Lung (tissue), 12 donors: ENCODE results near the gene MR1. TPM values are rescaled to one million over a fixed set of nuclear protein-coding genes. Genes with fewer than 3 reads are reported as not detected.

Experiments
- ATAC-seq: fragments of 200-7000 bp; cut with Tn5 transposase; one replicate; pipeline ENCODE4 v1.9.1; 2020; ENCODE audit warnings: moderate number of reproducible peaks; ENCODE audit not compliant: insufficient read depth, low FRiP score
- DNase-seq, 3 donors: peaks; one replicate each; pipeline ENCODE4 v3.0.0-alpha.2; 2013 to 2017
- H3K27ac ChIP-seq, 2 donors: one replicate each; pipeline ENCODE4 v1.5.1; 2013; ENCODE audit warnings: mild to moderate bottlenecking in 2 of 2, moderate library complexity in 2 of 2, control low read depth in 1 of 2, inconsistent platforms in 1 of 2, low read depth in 1 of 2, low read length in 1 of 2
- H3K27me3 ChIP-seq, 3 donors: one replicate each; pipeline ENCODE4 v1.5.1; 2013; ENCODE audit warnings: low read length in 2 of 3; ENCODE audit not compliant: control insufficient read depth in 3 of 3, insufficient read depth in 3 of 3
- H3K36me3 ChIP-seq, 4 donors: one replicate each; pipeline ENCODE4 v1.5.1; 2013; ENCODE audit warnings: low read length in 4 of 4, mild to moderate bottlenecking in 1 of 4, moderate library complexity in 1 of 4; ENCODE audit not compliant: control insufficient read depth in 4 of 4, insufficient read depth in 4 of 4
- H3K4me1 ChIP-seq, 5 donors: one replicate each; pipeline ENCODE4 v1.5.1; 2013; ENCODE audit warnings: low read length in 5 of 5, mild to moderate bottlenecking in 2 of 5, moderate library complexity in 1 of 5; ENCODE audit not compliant: control insufficient read depth in 5 of 5, insufficient read depth in 5 of 5
- H3K4me3 ChIP-seq: one replicate; pipeline ENCODE4 v1.5.1; 2013; ENCODE audit warnings: mild to moderate bottlenecking, control low read depth, moderate library complexity
- H3K9ac ChIP-seq, 2 donors: one replicate each; pipeline ENCODE4 v1.5.1; 2013; ENCODE audit warnings: low read length in 2 of 2, control low read depth in 1 of 2; ENCODE audit not compliant: insufficient read depth in 1 of 2
- H3K9me3 ChIP-seq, 4 donors: one replicate each; pipeline ENCODE4 v1.5.1; 2013; ENCODE audit warnings: low read length in 3 of 4, mild to moderate bottlenecking in 1 of 4, moderate library complexity in 1 of 4; ENCODE audit not compliant: control insufficient read depth in 4 of 4, insufficient read depth in 3 of 4
- CTCF ChIP-seq: IDR thresholded peaks from 2 replicates; pipeline ENCODE4 v1.5.1; 2012; ENCODE audit warnings: mild to moderate bottlenecking; ENCODE audit errors: control extremely low read depth, extremely low read depth
- WGBS, 2 donors: extraction: QIAGEN DNeasy Blood & Tissue Kit; methylation state at CpG; one replicate each; pipeline ENCODE4 v1.1.7; 2013; 5-methylcytosine and 5-hydroxymethylcytosine counted together
- polyA plus RNA-seq, 2 donors: library from polyadenylated mRNA; stranded (reverse); fragments of 200-250 nt; gene quantifications; one replicate each; pipeline ENCODE4 v1.2.1, GENCODE V29; 2013
- total RNA-seq, 2 donors: library from RNA; depleted of rRNA in 1 of 2; stranded (reverse); fragments of >200 nt in 1 of 2; gene quantifications; one replicate each; pipeline ENCODE4 v1.2.1, GENCODE V29; 2014 to 2021
- donor health status: control.
- donor health status: control.
- donor health status: Bipolar disorder and iron deficiency.
- donor health status: healthy.
- donor health status: DM: yes; HTN: yes; CAD: no.

The MR1 gene
- total and polyA plus RNA-seq, 4 donors, result 8.1 to 31.0 (median 23.9) TPM

GRCh38 chr1:181079382-181079781 lies 45.6 kb downstream of the MR1 start:
- no peaks in the 10 kb centered on the region for H3K9me3 ChIP-seq
- H3K9ac ChIP-seq, result no peak overlapping the region
- ATAC-seq (no peak), DNase-seq (no peak)
- WGBS, 2 donors, result 51 to 56% methylated on average over 2 of the region's 2 CpGs
- no peaks in the 10 kb centered on the region for H3K27me3 ChIP-seq
- no peak for TF ChIP-seq CTCF
- no peaks in the 10 kb centered on the region for H3K4me1 ChIP-seq
- H3K4me3 ChIP-seq, result no peak overlapping the region
- H3K27ac ChIP-seq, result no peak overlapping the region
- no peaks in the 10 kb centered on the region for H3K36me3 ChIP-seq

- no peak for TF ChIP-seq CTCF
- DNase-seq (no peak), ATAC-seq (no peak)
- no peaks in the 10 kb centered on the region for H3K4me1 ChIP-seq
- H3K36me3 ChIP-seq, result no peaks in the 10 kb centered on the region
- 68 to 78% methylated on average over 4 of the region's 4 CpGs for WGBS, 2 donors
- H3K27ac ChIP-seq, result no peak overlapping the region
- no peak overlapping the region for H3K4me3 ChIP-seq
- H3K27me3 ChIP-seq, result no peaks in the 10 kb centered on the region
- no peaks in the 10 kb centered on the region for H3K9me3 ChIP-seq
- no peak overlapping the region for H3K9ac ChIP-seq
These were observed 46.1 kb downstream of the MR1 start for GRCh38 chr1:181079920-181080319.

GRCh38 chr1:181080556-181080955 lies 46.8 kb downstream of the MR1 start:
- DNase-seq (no peak), ATAC-seq (no peak)
- no peak for TF ChIP-seq CTCF
- H3K27me3 ChIP-seq, result no peaks in the 10 kb centered on the region
- no peaks in the 10 kb centered on the region for H3K36me3 ChIP-seq
- H3K27ac ChIP-seq, result no peak overlapping the region
- H3K4me1 ChIP-seq, result no peaks in the 10 kb centered on the region
- no peaks in the 10 kb centered on the region for H3K9me3 ChIP-seq
- no peak overlapping the region for H3K9ac ChIP-seq
- no peak overlapping the region for H3K4me3 ChIP-seq
- 44 to 69% methylated on average over 4 of the region's 4 CpGs for WGBS, 2 donors

- H3K27me3 ChIP-seq, result no peaks in the 10 kb centered on the region
- H3K9me3 ChIP-seq, result no peaks in the 10 kb centered on the region
- DNase-seq (peak in 1 of 3 donors; percentile 35), ATAC-seq (no peak)
- H3K4me3 ChIP-seq, result no peak overlapping the region
- H3K9ac ChIP-seq, result no peak overlapping the region
- TF ChIP-seq CTCF, result no peak
- H3K27ac ChIP-seq, result no peak overlapping the region
- no peaks in the 10 kb centered on the region for H3K36me3 ChIP-seq
- WGBS, 2 donors, result 56 to 58% methylated on average over 3 of the region's 3 CpGs
- no peaks in the 10 kb centered on the region for H3K4me1 ChIP-seq
These were observed 47.6 kb downstream of the MR1 start for GRCh38 chr1:181081395-181081794.
